Kidney tubule cell (primary cell): Measurements from ENCODE around the gene CDC73.

Experiments
- DNase-seq: peaks from one replicate; pipeline ENCODE4 v3.0.0-alpha.2; 2018; ENCODE audit warnings: low spot score

Gene CDC73

GRCh38 chr1:193293726-193294125 lies 171.9 kb downstream of the CDC73 start:
- DNase-seq, result no peak

GRCh38 chr1:193299038-193299437 lies 177.2 kb downstream of the CDC73 start:
- no peak for DNase-seq

- no peak for DNase-seq
Measured at GRCh38 chr1:193301746-193302145, 179.9 kb downstream of the CDC73 start.

GRCh38 chr1:193303849-193304248 lies 182.0 kb downstream of the CDC73 start:
- no peak for DNase-seq
